ENCODE results near the gene BAX. TPM values are rescaled to one million over a fixed set of nuclear protein-coding genes. Genes with fewer than 3 reads are reported as not detected.

The BAX gene
- polyA plus RNA-seq, 1 donor (not counting 4 experiments of a cell fraction or from before 2014, with no cell fraction given): 113 TPM

GRCh38 chr19:48943081-48943480 is 11.6 kb upstream of the BAX start:
- no peak overlapping the region for H3K27ac ChIP-seq (ENCODE audit: control insufficient read depth, insufficient read depth, low read length)
- H3K4me3 ChIP-seq (ENCODE audit: control insufficient read depth in 2 of 3, extremely low read depth in 1 of 3, insufficient read depth in 2 of 3, low read depth in 1 of 3, low read length in 3 of 3): no peak overlapping the region
- no peak overlapping the region for H3K4me2 ChIP-seq (ENCODE audit: control insufficient read depth, extremely low read depth, insufficient read depth, low read depth, low read length)
- DNase-seq (ENCODE audit: low read depth, low spot score) (no peak), FAIRE-seq (no peak)
- dilution Hi-C loops (cut with MboI; ENCODE audit: extremely low pct_ligation_motif_present, low sequenced_read_pairs): no loop called here
- no peaks in the 10 kb centered on the region for H3K79me2 ChIP-seq (ENCODE audit: control insufficient read depth, insufficient read depth, low read length)
- no peaks in the 10 kb centered on the region for H3K9me1 ChIP-seq (ENCODE audit: control insufficient read depth, extremely low read depth, insufficient read depth, low read length)
- H3K27me3 ChIP-seq (ENCODE audit: control insufficient read depth, extremely low read depth, insufficient read depth, low read length): no peaks in the 10 kb centered on the region
- no peaks in the 10 kb centered on the region for H3K9me3 ChIP-seq (ENCODE audit: control insufficient read depth, low read depth, low read length)
- no peaks in the 10 kb centered on the region for H3K36me3 ChIP-seq (ENCODE audit: control insufficient read depth in 2 of 2, extremely low read depth in 1 of 2, insufficient read depth in 2 of 2, low read length in 2 of 2)
- H3K4me1 ChIP-seq (ENCODE audit: control insufficient read depth, extremely low read depth, insufficient read depth, low read length): no peaks in the 10 kb centered on the region
- H4K20me1 ChIP-seq (ENCODE audit: control insufficient read depth, extremely low read depth, insufficient read depth, low read length): no peaks in the 10 kb centered on the region
- no peak overlapping the region for H3K9ac ChIP-seq (ENCODE audit: control insufficient read depth, extremely low read depth, insufficient read depth, low read length)
- TF ChIP-seq EZH2 (IDR thresholded peaks at IDR 0.05; ENCODE audit: low read length): no peak
- TF ChIP-seq, protein P1, sequence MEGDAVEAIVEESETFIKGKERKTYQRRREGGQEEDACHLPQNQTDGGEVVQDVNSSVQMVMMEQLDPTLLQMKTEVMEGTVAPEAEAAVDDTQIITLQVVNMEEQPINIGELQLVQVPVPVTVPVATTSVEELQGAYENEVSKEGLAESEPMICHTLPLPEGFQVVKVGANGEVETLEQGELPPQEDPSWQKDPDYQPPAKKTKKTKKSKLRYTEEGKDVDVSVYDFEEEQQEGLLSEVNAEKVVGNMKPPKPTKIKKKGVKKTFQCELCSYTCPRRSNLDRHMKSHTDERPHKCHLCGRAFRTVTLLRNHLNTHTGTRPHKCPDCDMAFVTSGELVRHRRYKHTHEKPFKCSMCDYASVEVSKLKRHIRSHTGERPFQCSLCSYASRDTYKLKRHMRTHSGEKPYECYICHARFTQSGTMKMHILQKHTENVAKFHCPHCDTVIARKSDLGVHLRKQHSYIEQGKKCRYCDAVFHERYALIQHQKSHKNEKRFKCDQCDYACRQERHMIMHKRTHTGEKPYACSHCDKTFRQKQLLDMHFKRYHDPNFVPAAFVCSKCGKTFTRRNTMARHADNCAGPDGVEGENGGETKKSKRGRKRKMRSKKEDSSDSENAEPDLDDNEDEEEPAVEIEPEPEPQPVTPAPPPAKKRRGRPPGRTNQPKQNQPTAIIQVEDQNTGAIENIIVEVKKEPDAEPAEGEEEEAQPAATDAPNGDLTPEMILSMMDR (optimal IDR thresholded peaks at IDR 0.05 in 1 of 3, IDR thresholded peaks at IDR 0.05 in 1 of 3, conservative IDR thresholded peaks at IDR 0.05 in 1 of 3; ENCODE audit: extremely low read depth in 1 of 3, insufficient read depth in 2 of 3, low read length in 3 of 3): no peak
- no peak overlapping the region for H2AFZ ChIP-seq (ENCODE audit: control insufficient read depth, low read length)

GRCh38 chr19:48945415-48945814 is 9.3 kb upstream of the BAX start:
- Histone ChIP-seq H3K9me3 (ENCODE audit: control insufficient read depth, low read depth, low read length) (no peaks in the 10 kb centered on the region), H3K4me2 (ENCODE audit: control insufficient read depth, extremely low read depth, insufficient read depth, low read depth, low read length) (no peak overlapping the region), H2AFZ (ENCODE audit: control insufficient read depth, low read length) (no peak overlapping the region), H4K20me1 (ENCODE audit: control insufficient read depth, extremely low read depth, insufficient read depth, low read length) (no peaks in the 10 kb centered on the region), H3K9me1 (ENCODE audit: control insufficient read depth, extremely low read depth, insufficient read depth, low read length) (no peaks in the 10 kb centered on the region), H3K79me2 (ENCODE audit: control insufficient read depth, insufficient read depth, low read length) (no peaks in the 10 kb centered on the region), H3K4me3 (ENCODE audit: control insufficient read depth in 2 of 3, extremely low read depth in 1 of 3, insufficient read depth in 2 of 3, low read depth in 1 of 3, low read length in 3 of 3) (no peak overlapping the region), H3K27me3 (ENCODE audit: control insufficient read depth, extremely low read depth, insufficient read depth, low read length) (no peaks in the 10 kb centered on the region), H3K9ac (ENCODE audit: control insufficient read depth, extremely low read depth, insufficient read depth, low read length) (no peak overlapping the region), H3K27ac (ENCODE audit: control insufficient read depth, insufficient read depth, low read length) (no peak overlapping the region), H3K36me3 (ENCODE audit: control insufficient read depth in 2 of 2, extremely low read depth in 1 of 2, insufficient read depth in 2 of 2, low read length in 2 of 2) (no peaks in the 10 kb centered on the region), H3K4me1 (ENCODE audit: control insufficient read depth, extremely low read depth, insufficient read depth, low read length) (no peaks in the 10 kb centered on the region)
- dilution Hi-C loops (cut with MboI; ENCODE audit: extremely low pct_ligation_motif_present, low sequenced_read_pairs): no loop called here
- FAIRE-seq (no peak), DNase-seq (ENCODE audit: low read depth, low spot score) (no peak)
- TF ChIP-seq EZH2 (IDR thresholded peaks at IDR 0.05; ENCODE audit: low read length): no peak
- TF ChIP-seq, protein P1 (optimal IDR thresholded peaks at IDR 0.05 in 1 of 3, IDR thresholded peaks at IDR 0.05 in 1 of 3, conservative IDR thresholded peaks at IDR 0.05 in 1 of 3; ENCODE audit: extremely low read depth in 1 of 3, insufficient read depth in 2 of 3, low read length in 3 of 3): no peak

Measured in keratinocyte (primary cell).